Measurements from ENCODE around the gene PRKCE. TPM values are rescaled to one million over a fixed set of nuclear protein-coding genes. Genes with fewer than 3 reads are reported as not detected.
A peak's percentile ranks its signal among the peaks of the same experiment; 100 is the strongest.

The PRKCE gene
- polyA plus RNA-seq, 1 of the 3 experiments (the other 2 are of a cell fraction), result 16.3 TPM

DNA sequence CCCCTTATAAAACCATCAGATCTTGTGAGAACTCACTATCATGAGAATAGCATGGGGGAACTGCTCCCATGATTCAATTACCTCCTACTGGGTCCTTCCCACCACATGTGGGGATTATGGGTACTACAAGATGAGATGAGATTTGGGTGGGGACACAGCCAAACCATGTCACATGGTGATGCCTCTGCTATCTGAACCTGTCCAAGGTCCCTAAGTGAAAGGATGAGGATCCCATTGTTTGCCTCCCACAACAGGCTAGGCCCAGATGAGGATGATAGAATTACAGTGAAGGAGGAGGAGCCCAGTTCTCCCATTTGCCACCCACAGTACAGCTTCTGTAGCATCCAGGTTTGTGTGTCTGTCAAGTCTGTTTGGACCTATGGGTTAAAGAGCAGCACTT is 65.4 kb downstream of the PRKCE start (continued):
- TF ChIP-seq, protein P1, sequence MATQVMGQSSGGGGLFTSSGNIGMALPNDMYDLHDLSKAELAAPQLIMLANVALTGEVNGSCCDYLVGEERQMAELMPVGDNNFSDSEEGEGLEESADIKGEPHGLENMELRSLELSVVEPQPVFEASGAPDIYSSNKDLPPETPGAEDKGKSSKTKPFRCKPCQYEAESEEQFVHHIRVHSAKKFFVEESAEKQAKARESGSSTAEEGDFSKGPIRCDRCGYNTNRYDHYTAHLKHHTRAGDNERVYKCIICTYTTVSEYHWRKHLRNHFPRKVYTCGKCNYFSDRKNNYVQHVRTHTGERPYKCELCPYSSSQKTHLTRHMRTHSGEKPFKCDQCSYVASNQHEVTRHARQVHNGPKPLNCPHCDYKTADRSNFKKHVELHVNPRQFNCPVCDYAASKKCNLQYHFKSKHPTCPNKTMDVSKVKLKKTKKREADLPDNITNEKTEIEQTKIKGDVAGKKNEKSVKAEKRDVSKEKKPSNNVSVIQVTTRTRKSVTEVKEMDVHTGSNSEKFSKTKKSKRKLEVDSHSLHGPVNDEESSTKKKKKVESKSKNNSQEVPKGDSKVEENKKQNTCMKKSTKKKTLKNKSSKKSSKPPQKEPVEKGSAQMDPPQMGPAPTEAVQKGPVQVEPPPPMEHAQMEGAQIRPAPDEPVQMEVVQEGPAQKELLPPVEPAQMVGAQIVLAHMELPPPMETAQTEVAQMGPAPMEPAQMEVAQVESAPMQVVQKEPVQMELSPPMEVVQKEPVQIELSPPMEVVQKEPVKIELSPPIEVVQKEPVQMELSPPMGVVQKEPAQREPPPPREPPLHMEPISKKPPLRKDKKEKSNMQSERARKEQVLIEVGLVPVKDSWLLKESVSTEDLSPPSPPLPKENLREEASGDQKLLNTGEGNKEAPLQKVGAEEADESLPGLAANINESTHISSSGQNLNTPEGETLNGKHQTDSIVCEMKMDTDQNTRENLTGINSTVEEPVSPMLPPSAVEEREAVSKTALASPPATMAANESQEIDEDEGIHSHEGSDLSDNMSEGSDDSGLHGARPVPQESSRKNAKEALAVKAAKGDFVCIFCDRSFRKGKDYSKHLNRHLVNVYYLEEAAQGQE (IDR thresholded peaks at IDR 0.05; ENCODE audit: low read depth, low read length), result no peak
- no peak for TF ChIP-seq EP300 (IDR thresholded peaks at IDR 0.05; ENCODE audit: borderline replicate concordance in 1 of 2, low read depth in 1 of 2, low read length in 1 of 2)
- no peak for TF ChIP-seq EZH2phosphoT487 (IDR thresholded peaks at IDR 0.05; ENCODE audit: borderline replicate concordance, low read depth)
- no peak for TF ChIP-seq ELF1 (IDR thresholded peaks at IDR 0.05)
- TF ChIP-seq FOSL2 (IDR thresholded peaks at IDR 0.05; ENCODE audit: borderline replicate concordance, low read depth), result no peak

DNA sequence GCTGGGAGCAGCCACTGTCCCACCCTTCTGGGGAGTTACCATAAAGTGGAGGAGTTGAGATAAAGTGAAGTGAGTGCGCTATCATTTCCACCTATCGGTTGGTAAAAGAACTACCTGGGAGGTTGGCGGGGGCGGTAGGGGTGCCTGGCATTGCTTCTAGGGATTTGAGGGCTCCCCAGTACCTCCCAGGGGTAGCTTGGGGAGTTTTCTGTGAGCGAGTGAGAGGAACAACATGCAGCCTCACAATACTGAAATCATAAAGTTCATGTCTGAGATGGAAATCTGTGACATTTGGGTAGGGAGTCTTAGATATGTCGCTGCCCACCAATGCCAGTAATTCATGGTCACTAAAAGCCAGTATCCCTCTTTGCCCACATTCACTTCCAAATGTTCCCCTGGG is 68.7 kb downstream of the PRKCE start:
- H4K20me1 ChIP-seq (ENCODE audit: insufficient read depth), result no peaks in the 10 kb centered on the region
- CTCF ChIA-PET, result interaction anchor here (1.6 kb wide), 1 partner anchor 59 kb away, joined by 5 read pairs; no protein-coding TSS in a partner anchor

More for the DNA sequence above, 68.7 kb downstream of the PRKCE start:
- no peaks in the 10 kb centered on the region for H3K9me3 ChIP-seq
- POLR2A ChIA-PET, result no interaction called here
- peaks cover 0 to 2% of the 10 kb centered on the region in 2 experiments; a peak in 1 of 4 replicates for H3K4me1 ChIP-seq (ENCODE audit: control insufficient read depth in 1 of 2, insufficient read depth in 2 of 2, low read depth in 1 of 2, low read length in 1 of 2)
- H3K4me2 ChIP-seq, result no peak overlapping the region
- no peak overlapping the region for H3K9ac ChIP-seq
- no peaks in the 10 kb centered on the region for H3F3A ChIP-seq (replicated peaks; ENCODE audit: insufficient read depth)
- DNase-seq, result no peak
- H3K4me3 ChIP-seq (ENCODE audit: low read depth in 2 of 2, low read length in 1 of 2), result no peak overlapping the region
- no peaks in the 10 kb centered on the region for H3K27me3 ChIP-seq (ENCODE audit: insufficient read depth)
- H3K36me3 ChIP-seq (replicated peaks in 1 of 2; ENCODE audit: control insufficient read depth in 1 of 2, insufficient read depth in 2 of 2, low read length in 1 of 2), result no peaks in the 10 kb centered on the region
- no peak overlapping the region for H3K27ac ChIP-seq (ENCODE audit: low read depth in 2 of 2, low read length in 1 of 2)
- no peaks in the 10 kb centered on the region for H3K9me2 ChIP-seq
- no peak overlapping the region for H2AFZ ChIP-seq (ENCODE audit: low read depth)
- no peaks in the 10 kb centered on the region for H3K79me2 ChIP-seq (ENCODE audit: insufficient read depth)
- TF ChIP-seq RAD21 (IDR thresholded peaks at IDR 0.05; ENCODE audit: low read length) (0 out of 2 replicates have a peak, but pooled peaks have one; percentile 9), MXI1 (IDR thresholded peaks at IDR 0.05; ENCODE audit: low read depth, low read length) (no peak), RXRA (IDR thresholded peaks at IDR 0.05; ENCODE audit: borderline replicate concordance, low read depth) (no peak), TAF1 (IDR thresholded peaks at IDR 0.05; ENCODE audit: borderline replicate concordance, low read depth, low read length) (no peak), YY1 (IDR thresholded peaks at IDR 0.05; ENCODE audit: low read depth) (no peak), RCOR1 (IDR thresholded peaks at IDR 0.05; ENCODE audit: low read length) (no peak)
- TF ChIP-seq, protein P2, sequence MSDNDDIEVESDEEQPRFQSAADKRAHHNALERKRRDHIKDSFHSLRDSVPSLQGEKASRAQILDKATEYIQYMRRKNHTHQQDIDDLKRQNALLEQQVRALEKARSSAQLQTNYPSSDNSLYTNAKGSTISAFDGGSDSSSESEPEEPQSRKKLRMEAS (IDR thresholded peaks at IDR 0.05; ENCODE audit: low read depth), result no peak
- TF ChIP-seq, protein P1 (IDR thresholded peaks at IDR 0.05; ENCODE audit: low read depth, low read length), result no peak
- WGBS (ENCODE audit: low lambda C conversion rate), result 96% methylated on average over 6 of the region's 6 CpGs

Data from SK-N-SH (cell line).